ENCODE measurements around the gene L2HGDH.

- TF ChIP-seq POLR2A (IDR thresholded peaks at IDR 0.05): no peak
- no peak for TF ChIP-seq CTCF (IDR thresholded peaks at IDR 0.05)
These were observed 24.2 kb upstream of the L2HGDH start for GRCh38 chr14:50335989-50336824.
